Vagina (tissue), 2 donors: Measurements from ENCODE around the gene CDH4.

Experiments used
- POLR2AphosphoS5 ChIP-seq, 2 donors: sonication (generic); formaldehyde crosslinking; IDR thresholded peaks; one replicate each; pipeline ENCODE4 v1.9.0; 2017; ENCODE audit warnings: antibody characterized with exemption in 2 of 2, mild to moderate bottlenecking in 2 of 2, low read depth in 1 of 2; ENCODE audit not compliant: insufficient read depth in 1 of 2
- TF ChIP-seq, protein P1 (sequence below), 3 experiments: fragments of 450-650 bp in 2 of 3; fragments of 200-600 bp in 1 of 3; sonication (generic) in 1 of 3; IDR thresholded peaks; one replicate each; pipeline ENCODE4 v1.5.1; 2017 to 2019; ENCODE audit warnings: antibody characterized with exemption in 3 of 3, mild to moderate bottlenecking in 2 of 3, moderate library complexity in 2 of 3

DNA sequence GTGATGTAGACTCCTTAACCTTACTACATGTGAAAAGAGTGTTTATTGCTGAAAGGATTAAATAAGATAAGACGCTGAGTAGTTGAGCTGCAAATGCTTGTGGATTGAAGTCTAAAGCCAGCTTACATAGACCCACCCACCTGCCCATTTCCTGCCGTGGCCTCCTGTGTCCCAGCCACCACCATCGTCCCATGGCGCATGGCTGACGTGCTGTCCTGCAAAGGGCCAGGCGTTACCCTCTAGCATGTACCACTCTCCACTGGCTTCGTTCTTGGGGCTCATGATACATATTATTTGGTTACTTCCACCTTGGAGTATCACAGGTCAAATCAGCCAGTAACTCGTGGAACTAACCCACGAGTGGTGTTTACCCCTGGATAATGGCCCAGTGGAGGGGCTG lies 181.8 kb downstream of the CDH4 start:
- TF ChIP-seq POLR2AphosphoS5 (IDR thresholded peaks at IDR 0.05; ENCODE audit: insufficient read depth in 1 of 2, low read depth in 1 of 2): no peak
- TF ChIP-seq, protein P1, sequence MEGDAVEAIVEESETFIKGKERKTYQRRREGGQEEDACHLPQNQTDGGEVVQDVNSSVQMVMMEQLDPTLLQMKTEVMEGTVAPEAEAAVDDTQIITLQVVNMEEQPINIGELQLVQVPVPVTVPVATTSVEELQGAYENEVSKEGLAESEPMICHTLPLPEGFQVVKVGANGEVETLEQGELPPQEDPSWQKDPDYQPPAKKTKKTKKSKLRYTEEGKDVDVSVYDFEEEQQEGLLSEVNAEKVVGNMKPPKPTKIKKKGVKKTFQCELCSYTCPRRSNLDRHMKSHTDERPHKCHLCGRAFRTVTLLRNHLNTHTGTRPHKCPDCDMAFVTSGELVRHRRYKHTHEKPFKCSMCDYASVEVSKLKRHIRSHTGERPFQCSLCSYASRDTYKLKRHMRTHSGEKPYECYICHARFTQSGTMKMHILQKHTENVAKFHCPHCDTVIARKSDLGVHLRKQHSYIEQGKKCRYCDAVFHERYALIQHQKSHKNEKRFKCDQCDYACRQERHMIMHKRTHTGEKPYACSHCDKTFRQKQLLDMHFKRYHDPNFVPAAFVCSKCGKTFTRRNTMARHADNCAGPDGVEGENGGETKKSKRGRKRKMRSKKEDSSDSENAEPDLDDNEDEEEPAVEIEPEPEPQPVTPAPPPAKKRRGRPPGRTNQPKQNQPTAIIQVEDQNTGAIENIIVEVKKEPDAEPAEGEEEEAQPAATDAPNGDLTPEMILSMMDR (IDR thresholded peaks at IDR 0.05): no peak
